GM19239 (cell line): ENCODE data around the gene MAN2B2.
"Not testable (repeated sequence)": the region's sequence is repeated elsewhere in the genome, so short reads cannot be mapped to it uniquely, and the experiment has no call there.

Experiments
- DNase-seq: peaks from one replicate; pipeline ENCODE4 v3.0.0; 2011; ENCODE audit warnings: low spot score; ENCODE audit not compliant: insufficient read length
- FAIRE-seq: peaks from 2 replicates; lab custom pipeline; 2011; peaks lifted over from hg19 to GRCh38; lab: Jason Lieb, UNC

MAN2B2 gene

DNA sequence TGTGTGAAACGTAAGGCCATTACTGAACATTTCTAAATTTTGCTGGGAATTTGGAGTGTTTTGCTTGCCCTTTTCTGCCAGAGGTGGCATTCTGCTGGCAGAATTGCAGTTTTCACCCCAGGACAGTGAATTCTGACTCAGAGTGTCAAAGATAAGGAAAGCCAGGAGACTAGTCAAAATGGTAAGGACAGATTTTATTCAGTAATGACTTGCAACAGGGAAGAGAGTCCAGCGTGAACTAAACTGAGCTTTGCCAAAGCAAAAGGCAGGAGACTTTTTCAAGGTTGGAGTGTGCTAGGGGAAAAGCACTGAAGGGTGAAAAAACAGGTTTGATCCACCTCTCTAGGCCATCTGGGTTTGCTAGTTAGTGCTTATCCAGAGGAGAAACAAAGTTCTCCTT, 84.9 kb downstream of the MAN2B2 start:
- FAIRE-seq (no peak), DNase-seq (no peak)

DNA sequence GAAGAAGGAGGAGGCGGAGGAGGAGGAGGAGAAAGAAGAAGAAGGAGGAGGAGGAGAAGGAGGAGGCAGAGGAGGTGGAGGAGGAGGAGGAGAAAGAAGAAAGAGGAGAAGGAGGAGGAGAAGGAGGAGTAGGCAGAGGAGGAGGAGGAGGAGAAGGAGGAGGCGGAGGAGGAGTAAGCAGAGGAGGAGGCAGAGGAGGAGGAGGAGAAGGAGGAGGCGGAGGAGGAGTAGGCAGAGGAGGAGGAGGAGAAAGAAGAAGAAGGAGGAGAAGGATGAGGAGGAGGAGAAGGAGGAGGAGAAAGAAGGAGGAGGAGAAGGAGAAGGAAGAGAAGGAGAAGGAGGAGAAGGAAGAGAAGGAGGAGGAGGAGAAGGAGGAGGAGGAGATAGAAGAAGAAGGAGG, 85.4 kb downstream of the MAN2B2 start:
- DNase-seq (no peak), FAIRE-seq (no peak)

DNA sequence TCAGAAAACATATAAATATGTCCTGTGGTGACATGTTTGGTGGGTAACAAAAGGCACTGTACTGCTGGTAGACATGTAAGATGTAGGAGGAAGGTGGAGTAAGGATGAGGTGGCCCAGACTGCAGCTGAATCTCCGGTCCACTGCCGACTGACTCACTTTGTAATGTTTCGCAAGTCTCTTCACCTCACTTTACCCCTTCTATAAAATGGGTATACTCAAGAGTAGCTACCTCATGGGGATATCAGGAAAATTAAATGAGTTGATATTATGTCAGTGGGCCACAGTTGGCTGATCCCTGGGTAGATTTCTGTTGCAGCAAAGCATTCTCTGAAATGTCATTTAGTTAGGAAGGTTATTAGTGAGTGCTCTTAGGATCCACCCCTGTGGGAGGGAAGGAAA, 87.6 kb downstream of the MAN2B2 start:
- no peak for FAIRE-seq
- no peak for DNase-seq

DNA sequence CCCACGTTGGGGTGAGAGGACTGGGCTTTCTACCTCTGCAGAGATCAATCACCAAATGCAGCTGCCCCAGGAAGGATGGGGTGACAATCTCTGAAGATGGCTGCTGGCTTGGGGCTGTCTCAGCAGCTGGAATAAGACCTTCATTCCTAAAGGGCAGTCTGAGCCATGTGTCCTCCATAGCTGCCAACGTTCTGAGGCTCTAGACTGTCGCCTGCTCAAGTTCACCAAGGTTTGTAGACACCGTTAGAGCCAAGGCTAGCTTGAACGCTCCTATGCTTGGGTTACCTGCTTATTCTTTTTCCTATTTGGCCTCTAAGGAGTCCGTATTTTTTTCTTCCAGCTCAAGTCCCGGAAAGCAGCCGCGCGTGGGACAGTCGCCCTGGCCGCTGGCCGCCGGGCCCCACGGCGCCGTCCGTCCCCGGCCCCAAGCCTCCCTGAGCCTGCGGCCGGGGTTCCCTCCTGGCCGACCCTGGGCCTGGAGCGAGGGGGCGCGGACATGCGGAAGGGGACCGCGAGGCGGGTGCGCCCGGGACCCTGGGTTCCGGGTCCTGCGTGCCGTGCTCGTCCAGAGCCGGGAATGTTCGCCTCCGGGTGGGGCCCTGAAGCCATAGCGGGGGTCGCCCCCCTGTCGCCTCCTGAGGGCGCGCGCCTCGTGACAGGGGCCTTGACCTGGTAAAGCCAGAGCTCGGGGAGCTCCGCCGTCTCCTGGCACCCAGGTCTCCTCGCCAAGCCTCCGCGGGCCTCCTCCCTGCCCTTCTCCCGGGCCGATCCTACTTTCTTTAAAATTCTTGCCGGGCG, 88.8 kb downstream of the MAN2B2 start:
- no peak for DNase-seq
- FAIRE-seq, result no peak

DNA sequence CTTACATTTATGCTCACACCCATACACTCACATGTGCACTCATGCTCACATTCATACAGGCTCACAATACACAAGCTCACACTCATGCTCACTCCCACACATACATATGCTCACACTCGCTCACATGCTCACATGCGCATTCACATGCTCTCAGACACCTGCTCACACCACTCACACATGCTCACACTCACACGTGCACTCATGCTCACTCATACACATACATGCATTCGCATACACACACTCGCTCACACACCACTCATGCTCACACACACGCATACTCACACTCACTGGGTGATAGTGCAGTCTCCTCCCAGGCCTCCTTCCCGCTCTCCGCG, 90.3 kb downstream of the MAN2B2 start:
- FAIRE-seq (no peak), DNase-seq (no peak)

DNA sequence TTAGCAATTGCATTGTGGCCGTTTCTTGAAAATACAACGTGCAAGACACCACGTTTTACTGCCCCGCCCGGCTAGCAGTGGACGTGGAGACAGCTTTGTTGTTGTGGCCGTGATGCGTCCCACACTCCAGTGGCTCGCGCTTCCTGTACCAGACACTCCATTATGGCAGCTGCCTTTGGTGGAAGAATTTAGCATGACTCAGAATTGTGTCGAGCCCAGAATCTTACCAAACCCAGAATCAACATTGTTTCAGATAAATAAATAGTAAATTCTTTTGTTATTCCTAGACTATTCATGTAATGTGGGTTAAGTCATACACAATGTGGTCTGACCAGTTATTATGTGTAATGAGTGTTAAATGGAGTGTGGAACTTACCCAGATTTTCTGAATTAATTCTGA, 93.4 kb downstream of the MAN2B2 start:
- DNase-seq (no peak), FAIRE-seq (no peak)

DNA sequence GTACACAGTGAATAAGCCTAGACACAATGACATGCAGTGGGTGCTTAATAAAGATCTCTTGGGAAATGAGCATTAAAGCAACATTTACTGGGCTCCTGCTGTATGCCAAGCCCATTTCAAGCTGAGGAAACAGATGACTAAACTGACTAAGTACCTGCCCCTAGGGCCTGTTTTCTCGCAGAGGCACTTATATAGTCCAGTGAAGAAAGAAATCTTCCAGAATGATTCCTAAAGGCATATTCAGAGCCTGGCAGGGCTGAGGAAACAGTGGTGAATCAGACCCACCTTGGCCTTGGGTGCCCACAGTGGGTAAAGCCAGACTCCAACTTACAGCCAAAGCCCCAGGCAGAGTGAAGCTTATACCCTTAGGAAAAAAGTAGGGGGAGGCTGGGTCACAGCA, 96.7 kb downstream of the MAN2B2 start:
- DNase-seq (no peak), FAIRE-seq (no peak)

DNA sequence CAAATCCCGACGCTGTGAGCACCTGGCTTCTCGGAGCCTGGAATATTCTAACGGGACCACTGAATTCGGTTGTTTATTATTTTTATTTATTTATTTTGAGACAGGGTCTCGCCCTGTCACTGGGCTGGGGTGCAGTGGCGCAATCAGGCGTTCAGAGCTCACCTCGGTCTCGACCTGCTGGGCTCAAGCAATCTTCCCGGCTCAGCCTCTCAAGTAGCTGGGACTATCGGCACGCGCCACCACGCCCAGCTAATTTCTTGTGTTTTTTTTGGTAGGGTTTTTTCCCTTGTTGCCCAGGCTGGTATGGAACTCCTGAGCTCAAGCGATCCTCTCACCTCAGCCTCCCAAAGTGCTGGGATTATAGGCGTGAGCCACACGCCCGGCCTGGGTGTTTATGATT, 97.1 kb downstream of the MAN2B2 start:
- no peak for FAIRE-seq
- DNase-seq, result no peak

DNA sequence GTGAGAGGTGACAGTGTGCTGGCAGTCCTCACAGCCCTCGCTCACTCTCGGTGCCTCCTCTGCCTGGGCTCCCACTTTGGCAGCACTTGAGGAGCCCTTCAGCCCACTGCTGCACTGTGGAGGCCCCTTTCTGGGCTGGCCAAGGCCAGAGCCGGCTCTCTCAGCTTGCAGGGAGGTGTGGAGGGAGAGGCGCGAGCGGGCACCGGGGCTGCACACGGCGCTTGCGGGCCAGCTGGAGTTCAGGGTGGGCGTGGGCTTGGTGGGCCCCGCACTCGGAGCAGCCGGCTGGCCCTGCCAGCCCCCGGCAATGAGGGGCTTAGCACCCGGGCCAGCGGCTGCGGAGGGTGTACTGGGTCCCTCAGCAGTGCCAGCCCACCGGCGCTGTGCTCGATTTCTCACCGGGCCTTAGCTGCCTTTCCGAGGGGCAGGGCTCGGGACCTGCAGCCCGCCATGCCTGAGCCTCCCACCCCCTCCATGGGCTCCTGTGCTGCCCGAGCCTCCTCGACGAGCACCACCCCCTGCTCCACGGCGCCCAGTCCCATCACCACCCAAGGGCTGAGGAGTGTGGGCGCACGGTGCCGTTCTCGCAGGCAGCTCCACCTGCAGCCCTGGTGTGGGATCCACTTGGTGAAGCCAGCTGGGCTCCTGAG, 97.7 kb downstream of the MAN2B2 start:
- DNase-seq, FAIRE-seq: not testable (repeated sequence)
